ENCODE measurements around the gene GPR183. TPM values are rescaled to one million over a fixed set of nuclear protein-coding genes. Genes with fewer than 3 reads are reported as not detected.

GPR183 gene
- total RNA-seq, 2 donors from 2014 or later, result 249 to 322 TPM

DNA sequence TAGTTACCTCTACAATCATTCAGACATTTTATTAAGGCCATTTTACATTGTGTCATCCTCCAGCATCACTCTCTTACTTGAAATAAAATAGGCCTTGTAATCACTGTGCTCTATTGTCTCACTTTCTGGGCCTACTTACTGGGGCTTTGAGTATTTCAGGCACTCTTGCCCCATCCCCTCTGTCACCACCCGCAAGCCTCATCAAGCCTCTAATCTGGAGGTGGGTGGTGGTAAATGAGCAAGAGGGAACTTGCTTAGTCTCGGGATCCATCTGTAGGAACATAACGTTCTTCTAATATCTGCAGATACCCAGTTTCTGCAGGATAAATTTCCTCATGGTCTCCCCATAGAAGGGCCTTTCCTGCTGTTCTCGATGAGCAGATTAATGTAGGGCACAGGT lies 29.6 kb downstream of the GPR183 start:
- DNase-seq, result no peak
- Mint-ChIP-seq H3K27me3 (no peaks in the 10 kb centered on the region), H3K4me3 (no peak overlapping the region), H3K36me3 (ENCODE audit: low read depth) (peaks cover 14% of the 10 kb centered on the region), H3K4me1 (peaks cover 82% of the 10 kb centered on the region), H3K27ac (peak overlapping the region; percentile 98)
- no peak for ATAC-seq
- H3K9me3 ChIP-seq (ENCODE audit: control insufficient read depth, low read length, poor library complexity, severe bottlenecking), result no peaks in the 10 kb centered on the region

GRCh38 chr13:99276706-99277105 lies 30.5 kb downstream of the GPR183 start:
- DNase-seq (no peak), ATAC-seq (no peak)
- H3K4me3 Mint-ChIP-seq, result peak overlapping the region; percentile 12
- H3K27me3 Mint-ChIP-seq, result no peaks in the 10 kb centered on the region
- H3K4me1 Mint-ChIP-seq, result peaks cover 74% of the 10 kb centered on the region
- peak overlapping the region; percentile 98 for H3K27ac Mint-ChIP-seq
- H3K9me3 ChIP-seq (ENCODE audit: control insufficient read depth, low read length, poor library complexity, severe bottlenecking), result no peaks in the 10 kb centered on the region
- peaks cover 14% of the 10 kb centered on the region for H3K36me3 Mint-ChIP-seq (ENCODE audit: low read depth)

DNA sequence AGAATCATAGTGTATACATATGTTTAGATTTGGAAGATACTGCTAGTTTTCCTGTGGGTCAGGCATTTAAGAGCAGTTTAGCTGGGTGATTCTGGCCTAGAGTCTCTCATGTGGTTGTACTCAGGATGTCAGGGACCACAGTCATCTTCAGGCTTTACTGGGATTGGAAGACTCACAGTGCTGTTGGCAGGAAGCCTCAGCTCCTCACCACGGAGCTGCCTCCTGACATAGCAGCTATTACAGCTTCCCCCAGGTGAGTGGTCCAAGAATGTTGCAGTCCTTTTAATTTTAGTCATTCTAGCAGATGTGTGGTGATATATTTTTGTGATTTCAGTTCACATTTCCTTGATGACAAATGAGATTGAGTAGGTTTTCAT lies 32.1 kb downstream of the GPR183 start:
- Mint-ChIP-seq H3K4me3 (peak overlapping the region; percentile 73), H3K27me3 (no peaks in the 10 kb centered on the region), H3K36me3 (ENCODE audit: low read depth) (peaks cover 8% of the 10 kb centered on the region), H3K27ac (peak overlapping the region; percentile 98), H3K4me1 (peaks cover 72% of the 10 kb centered on the region)
- H3K9me3 ChIP-seq (ENCODE audit: control insufficient read depth, low read length, poor library complexity, severe bottlenecking), result no peaks in the 10 kb centered on the region
- no peak for DNase-seq
- peak; percentile 80 for ATAC-seq

DNA sequence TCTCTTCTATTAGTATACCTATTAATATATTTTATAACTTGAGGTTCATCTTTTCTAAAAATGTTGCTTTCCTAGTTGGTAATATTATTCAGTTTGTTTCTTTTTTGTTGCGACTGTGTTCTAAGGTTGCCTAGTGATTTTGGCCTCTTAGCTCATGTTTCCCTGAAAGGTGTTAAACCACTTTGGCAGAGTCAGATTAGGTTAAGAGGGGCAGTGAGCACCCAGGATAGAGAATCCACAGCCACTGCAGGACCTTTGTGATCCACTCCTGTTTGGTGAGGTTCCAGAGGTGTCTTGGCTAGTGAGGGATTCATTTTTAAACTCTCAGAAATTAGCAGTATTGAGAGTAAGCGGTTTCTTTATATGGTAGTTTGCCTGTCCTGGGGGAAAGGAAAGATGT lies 34.1 kb downstream of the GPR183 start:
- DNase-seq (no peak), ATAC-seq (peak; percentile 39)
- H3K27ac Mint-ChIP-seq, result peak overlapping the region; percentile 98
- no peaks in the 10 kb centered on the region for H3K9me3 ChIP-seq (ENCODE audit: control insufficient read depth, low read length, poor library complexity, severe bottlenecking)
- peaks cover 58% of the 10 kb centered on the region for H3K4me1 Mint-ChIP-seq
- peaks cover 5% of the 10 kb centered on the region for H3K36me3 Mint-ChIP-seq (ENCODE audit: low read depth)
- peak overlapping the region; percentile 10 for H3K4me3 Mint-ChIP-seq
- no peaks in the 10 kb centered on the region for H3K27me3 Mint-ChIP-seq

GRCh38 chr13:99272481-99272880 lies 34.7 kb downstream of the GPR183 start:
- H3K4me3 Mint-ChIP-seq, result no peak overlapping the region

GRCh38 chr13:99271249-99271648 lies 36.0 kb downstream of the GPR183 start:
- Mint-ChIP-seq H3K27me3 (no peaks in the 10 kb centered on the region), H3K4me1 (peaks cover 46% of the 10 kb centered on the region), H3K4me3 (peak overlapping the region; percentile 72), H3K36me3 (ENCODE audit: low read depth) (peaks cover 2% of the 10 kb centered on the region), H3K27ac (peak overlapping the region; percentile 98)
- no peaks in the 10 kb centered on the region for H3K9me3 ChIP-seq (ENCODE audit: control insufficient read depth, low read length, poor library complexity, severe bottlenecking)
- no peak for ATAC-seq
- no peak for DNase-seq

More at GRCh38 chr13:99272481-99272880, 34.7 kb downstream of the GPR183 start:
- ATAC-seq, result no peak
- peaks cover 53% of the 10 kb centered on the region for H3K4me1 Mint-ChIP-seq
- peak overlapping the region; percentile 98 for H3K27ac Mint-ChIP-seq
- H3K9me3 ChIP-seq (ENCODE audit: control insufficient read depth, low read length, poor library complexity, severe bottlenecking), result no peaks in the 10 kb centered on the region
- no peaks in the 10 kb centered on the region for H3K27me3 Mint-ChIP-seq
- peaks cover 2% of the 10 kb centered on the region for H3K36me3 Mint-ChIP-seq (ENCODE audit: low read depth)
- no peak for DNase-seq

DNA sequence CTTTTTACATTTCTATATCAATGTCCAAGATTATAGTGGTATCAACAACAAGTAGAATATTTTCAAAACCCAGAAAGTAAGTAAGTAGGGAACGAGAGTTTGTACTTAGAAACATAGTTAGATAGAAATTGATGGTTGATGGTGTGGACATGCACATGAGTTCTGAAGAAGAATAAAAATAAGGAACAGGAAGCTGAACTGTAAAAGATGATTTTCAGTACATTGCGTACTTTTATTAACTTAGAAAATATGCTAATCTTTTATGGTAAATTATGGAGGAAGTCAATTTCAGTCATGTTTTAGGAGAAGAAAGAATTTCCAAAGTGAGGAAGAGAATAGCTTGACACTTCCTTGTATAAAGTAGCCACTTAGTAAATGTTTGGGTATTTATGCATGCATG lies 36.7 kb downstream of the GPR183 start:
- no peaks in the 10 kb centered on the region for H3K27me3 Mint-ChIP-seq
- H3K4me3 Mint-ChIP-seq, result peak overlapping the region; percentile 12
- no peaks in the 10 kb centered on the region for H3K9me3 ChIP-seq (ENCODE audit: control insufficient read depth, low read length, poor library complexity, severe bottlenecking)
- ATAC-seq (no peak), DNase-seq (no peak)
- peaks cover 1% of the 10 kb centered on the region for H3K36me3 Mint-ChIP-seq (ENCODE audit: low read depth)
- peaks cover 42% of the 10 kb centered on the region for H3K4me1 Mint-ChIP-seq
- H3K27ac Mint-ChIP-seq, result peak overlapping the region; percentile 98

DNA sequence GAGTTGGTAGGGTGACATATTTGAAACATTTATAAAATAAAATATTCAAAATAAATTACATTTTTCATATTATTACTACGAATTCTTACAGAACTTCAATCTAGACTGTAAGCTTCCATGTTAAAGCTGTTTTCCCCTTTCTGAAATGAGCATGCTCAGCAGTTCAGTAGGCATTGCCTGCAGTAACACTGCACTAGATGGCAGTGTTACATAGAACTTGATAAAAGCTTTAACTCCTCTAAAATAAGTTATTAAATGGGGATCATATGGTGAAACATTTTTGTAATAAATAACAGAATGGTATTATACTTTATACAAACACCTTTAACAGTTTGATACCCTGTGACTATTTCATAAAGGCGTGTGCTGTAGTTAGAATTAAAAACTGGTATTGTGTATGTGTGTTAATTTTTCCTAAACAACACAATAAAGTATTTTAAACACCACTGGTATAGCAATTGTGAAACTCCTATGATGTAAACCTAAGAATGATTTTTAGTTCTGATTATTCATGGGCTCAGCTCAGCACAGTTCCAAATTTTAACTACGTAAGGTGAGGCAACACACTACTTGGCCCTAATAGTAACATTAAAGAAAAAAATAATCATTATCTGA lies 37.5 kb downstream of the GPR183 start:
- Mint-ChIP-seq H3K4me1 (peaks cover 40% of the 10 kb centered on the region), H3K27ac (peak overlapping the region; percentile 98), H3K27me3 (no peaks in the 10 kb centered on the region), H3K36me3 (ENCODE audit: low read depth) (no peaks in the 10 kb centered on the region), H3K4me3 (no peak overlapping the region)
- DNase-seq (no peak), ATAC-seq (peak; percentile 79)
- no peaks in the 10 kb centered on the region for H3K9me3 ChIP-seq (ENCODE audit: control insufficient read depth, low read length, poor library complexity, severe bottlenecking)

- H3K27me3 Mint-ChIP-seq, result no peaks in the 10 kb centered on the region
- peaks cover 39% of the 10 kb centered on the region for H3K4me1 Mint-ChIP-seq
- H3K4me3 Mint-ChIP-seq, result peak overlapping the region; percentile 36
- H3K27ac Mint-ChIP-seq, result peak overlapping the region; percentile 67
- no peak for DNase-seq
- no peaks in the 10 kb centered on the region for H3K36me3 Mint-ChIP-seq (ENCODE audit: low read depth)
- ATAC-seq, result no peak
- H3K9me3 ChIP-seq (ENCODE audit: control insufficient read depth, low read length, poor library complexity, severe bottlenecking), result no peaks in the 10 kb centered on the region
Observed at GRCh38 chr13:99268822-99269221, 38.4 kb downstream of the GPR183 start.

GRCh38 chr13:99267927-99268326 lies 39.3 kb downstream of the GPR183 start:
- Mint-ChIP-seq H3K27ac (peak overlapping the region; percentile 67), H3K4me1 (peaks cover 39% of the 10 kb centered on the region), H3K27me3 (no peaks in the 10 kb centered on the region), H3K4me3 (no peak overlapping the region), H3K36me3 (ENCODE audit: low read depth) (no peaks in the 10 kb centered on the region)
- H3K9me3 ChIP-seq (ENCODE audit: control insufficient read depth, low read length, poor library complexity, severe bottlenecking), result no peaks in the 10 kb centered on the region
- DNase-seq (no peak), ATAC-seq (no peak)

GRCh38 chr13:99266827-99267226 lies 40.4 kb downstream of the GPR183 start:
- H3K4me3 Mint-ChIP-seq, result no peak overlapping the region
- no peak overlapping the region for H3K27ac Mint-ChIP-seq
- no peak for ATAC-seq
- H3K36me3 Mint-ChIP-seq (ENCODE audit: low read depth), result no peaks in the 10 kb centered on the region
- H3K27me3 Mint-ChIP-seq, result no peaks in the 10 kb centered on the region
- H3K9me3 ChIP-seq (ENCODE audit: control insufficient read depth, low read length, poor library complexity, severe bottlenecking), result no peaks in the 10 kb centered on the region
- DNase-seq, result no peak
- peaks cover 43% of the 10 kb centered on the region for H3K4me1 Mint-ChIP-seq

GRCh38 chr13:99265821-99266426 lies 41.3 kb downstream of the GPR183 start:
- H3K4me1 Mint-ChIP-seq, result peaks cover 43% of the 10 kb centered on the region
- peak; percentile 72 for ATAC-seq
- H3K36me3 Mint-ChIP-seq (ENCODE audit: low read depth), result no peaks in the 10 kb centered on the region
- DNase-seq, result no peak
- peak overlapping the region; percentile 50 for H3K4me3 Mint-ChIP-seq
- H3K9me3 ChIP-seq (ENCODE audit: control insufficient read depth, low read length, poor library complexity, severe bottlenecking), result no peaks in the 10 kb centered on the region
- peak overlapping the region; percentile 87 for H3K27ac Mint-ChIP-seq
- H3K27me3 Mint-ChIP-seq, result no peaks in the 10 kb centered on the region

- Mint-ChIP-seq H3K27me3 (no peaks in the 10 kb centered on the region), H3K4me1 (peaks cover 40% of the 10 kb centered on the region), H3K36me3 (ENCODE audit: low read depth) (no peaks in the 10 kb centered on the region), H3K4me3 (peak overlapping the region; percentile 50), H3K27ac (peak overlapping the region; percentile 87)
- no peaks in the 10 kb centered on the region for H3K9me3 ChIP-seq (ENCODE audit: control insufficient read depth, low read length, poor library complexity, severe bottlenecking)
- ATAC-seq (no peak), DNase-seq (no peak)
Observed at GRCh38 chr13:99265162-99265800, 41.9 kb downstream of the GPR183 start.
